GM18526 (cell line): ENCODE measurements around the gene TSPY8.
"Not testable (repeated sequence)": the region's sequence is repeated elsewhere in the genome, so short reads cannot be mapped to it uniquely, and the experiment has no call there.

Experiments
- POLR2A ChIP-seq: IDR thresholded peaks from 3 replicates; pipeline ENCODE4 v1.6.1; 2011; ENCODE audit not compliant: insufficient read length; ENCODE audit errors: extremely low read depth

Gene TSPY8, protein sequence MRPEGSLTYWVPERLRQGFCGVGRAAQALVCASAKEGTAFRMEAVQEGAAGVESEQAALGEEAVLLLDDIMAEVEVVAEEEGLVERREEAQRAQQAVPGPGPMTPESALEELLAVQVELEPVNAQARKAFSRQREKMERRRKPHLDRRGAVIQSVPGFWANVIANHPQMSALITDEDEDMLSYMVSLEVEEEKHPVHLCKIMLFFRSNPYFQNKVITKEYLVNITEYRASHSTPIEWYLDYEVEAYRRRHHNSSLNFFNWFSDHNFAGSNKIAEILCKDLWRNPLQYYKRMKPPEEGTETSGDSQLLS

GRCh38 chrY:9357497-9357896 is at the start of gene TSPY8:
Gene TSPY8, plus strand, starts transcription at chrY:9357797. Its CDS starts 46 bp downstream, at chrY:9357843.
- TF ChIP-seq POLR2A, result not testable (repeated sequence)

DNA sequence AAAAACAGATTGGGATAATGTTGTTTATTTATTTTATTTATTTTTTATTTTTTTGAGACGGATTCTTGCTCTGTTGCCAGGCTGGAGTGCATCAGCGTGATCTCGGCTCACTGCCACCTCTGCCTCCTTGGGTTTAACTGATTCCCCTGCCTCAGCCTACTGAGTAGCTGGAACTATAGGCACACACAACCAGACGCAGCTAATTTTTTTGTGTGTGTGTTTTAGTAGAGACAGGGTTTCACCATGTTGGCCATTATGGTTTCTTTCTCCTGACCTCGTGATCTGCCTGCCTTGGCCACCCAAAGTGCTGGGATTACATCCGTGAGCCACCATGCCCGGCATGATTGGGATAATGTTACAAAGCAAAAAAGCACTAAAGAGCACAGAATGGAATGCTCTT is 36.6 kb upstream of the TSPY8 start:
- TF ChIP-seq POLR2A, result no peak

DNA sequence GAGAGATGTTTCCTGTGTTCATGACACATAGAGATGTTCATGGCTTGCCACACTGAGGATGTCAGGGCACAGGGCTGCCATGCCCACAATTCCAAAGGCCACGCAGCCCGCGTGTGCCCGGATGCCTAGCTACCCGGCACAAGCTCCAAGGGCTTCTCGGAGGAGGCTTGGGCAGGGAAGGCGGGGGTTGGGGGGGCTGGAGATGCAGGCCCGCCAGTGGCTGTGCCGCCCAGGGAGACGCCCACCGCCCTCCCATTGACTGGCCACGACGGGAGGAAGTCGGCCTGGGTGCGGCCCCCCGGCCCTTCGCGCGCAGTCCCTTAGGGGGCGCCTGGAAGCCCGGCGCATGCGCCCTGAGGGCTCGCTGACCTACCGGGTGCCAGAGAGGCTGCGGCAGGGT is 20.4 kb upstream of the TSPY8 start, which contains the start of gene TSPY4:
Gene TSPY4 (plus strand): TSS at position 301 of the 400 bp plus-strand sequence. CDS start 46 bp downstream, at position 347.
- TF ChIP-seq POLR2A, result not testable (repeated sequence)

GRCh38 chrY:9398121-9398520 is 40.5 kb downstream of the TSPY8 start, which contains the start of gene TSPY3:
Gene TSPY3, plus strand, starts transcription at chrY:9398421. Its CDS starts 46 bp downstream, at chrY:9398467.
- not testable (repeated sequence) for TF ChIP-seq POLR2A
